Stimulated activated CD8-positive, alpha-beta memory T cell treated with anti-CD3 and anti-CD28 coated beads, Interleukin-12 subunit alpha, Interleukin-12 subunit beta, amount 100 ng/mL, for 4 hours (primary cell): Measurements from ENCODE around the gene SLC37A1.

Experiments
- DNase-seq: peaks from one replicate; pipeline ENCODE4 v3.0.0-alpha.2; 2020; ENCODE audit warnings: low read depth

Gene SLC37A1

DNA sequence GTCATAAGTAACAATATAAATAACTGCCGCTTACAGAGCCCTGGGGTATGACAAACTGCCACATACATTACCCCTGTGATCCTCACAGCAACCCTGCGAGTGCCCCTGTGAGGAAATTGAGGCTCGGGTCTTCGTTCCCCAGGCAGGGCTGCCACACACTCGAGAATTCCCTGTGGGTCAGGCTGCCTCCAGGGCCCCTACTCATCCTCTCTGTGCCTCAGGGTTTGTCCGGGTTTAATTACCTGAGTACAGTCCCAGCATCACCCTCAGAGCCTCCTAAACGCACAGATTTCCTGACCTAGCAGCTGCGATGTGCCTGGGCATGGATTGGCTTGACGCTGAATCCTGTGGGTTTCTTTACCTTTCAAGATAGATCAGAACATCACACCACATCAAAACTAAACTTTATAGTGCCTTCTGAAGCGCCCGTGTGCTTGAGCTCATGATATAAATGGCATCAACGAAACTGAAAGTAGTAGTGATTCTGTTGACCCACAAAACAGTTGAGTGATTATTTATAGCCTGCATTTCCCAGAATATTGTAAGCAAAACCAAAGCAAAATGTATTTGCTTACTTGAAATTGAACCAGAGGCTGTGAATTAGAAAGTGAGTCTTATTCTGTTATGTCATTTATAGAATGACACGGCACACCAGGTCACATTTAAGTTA lies 14.0 kb downstream of the SLC37A1 start:
- no peak for DNase-seq

DNA sequence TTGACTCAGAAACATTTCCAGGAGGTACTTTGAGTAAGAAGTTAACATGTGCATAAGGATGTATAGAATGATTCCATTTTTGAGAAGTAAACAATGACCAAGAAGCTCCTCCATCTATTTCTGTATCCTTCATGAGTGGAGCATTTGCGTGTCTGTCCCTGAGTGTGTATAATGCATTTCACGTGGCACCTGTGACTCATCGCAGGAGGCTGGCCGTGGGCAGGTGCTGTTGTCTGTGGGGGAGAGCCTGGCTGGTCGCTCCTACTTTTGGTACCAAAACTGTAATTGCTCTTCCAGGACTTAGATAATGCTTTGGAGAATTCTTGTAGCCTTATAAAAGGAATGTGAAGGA lies 16.5 kb downstream of the SLC37A1 start:
- no peak for DNase-seq

DNA sequence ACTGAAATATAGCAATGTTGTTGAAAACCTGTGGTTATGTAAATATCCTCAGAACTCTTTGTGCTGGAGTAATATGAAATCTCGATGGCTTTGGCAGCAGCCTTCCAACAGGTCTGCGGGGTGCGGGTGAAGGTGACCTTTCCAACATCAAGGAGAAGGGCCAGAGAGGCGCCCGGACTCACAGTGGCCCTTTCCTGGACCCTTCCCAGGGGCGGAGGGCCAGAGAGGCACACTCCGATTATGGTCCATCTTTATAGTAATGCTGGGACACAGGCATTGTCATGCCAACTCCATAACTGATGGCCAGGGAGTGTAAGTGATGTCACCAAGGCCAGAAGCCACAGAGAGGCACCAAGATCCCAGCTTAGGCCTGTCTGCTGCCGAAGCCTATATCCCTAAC lies 18.1 kb downstream of the SLC37A1 start:
- DNase-seq: no peak

DNA sequence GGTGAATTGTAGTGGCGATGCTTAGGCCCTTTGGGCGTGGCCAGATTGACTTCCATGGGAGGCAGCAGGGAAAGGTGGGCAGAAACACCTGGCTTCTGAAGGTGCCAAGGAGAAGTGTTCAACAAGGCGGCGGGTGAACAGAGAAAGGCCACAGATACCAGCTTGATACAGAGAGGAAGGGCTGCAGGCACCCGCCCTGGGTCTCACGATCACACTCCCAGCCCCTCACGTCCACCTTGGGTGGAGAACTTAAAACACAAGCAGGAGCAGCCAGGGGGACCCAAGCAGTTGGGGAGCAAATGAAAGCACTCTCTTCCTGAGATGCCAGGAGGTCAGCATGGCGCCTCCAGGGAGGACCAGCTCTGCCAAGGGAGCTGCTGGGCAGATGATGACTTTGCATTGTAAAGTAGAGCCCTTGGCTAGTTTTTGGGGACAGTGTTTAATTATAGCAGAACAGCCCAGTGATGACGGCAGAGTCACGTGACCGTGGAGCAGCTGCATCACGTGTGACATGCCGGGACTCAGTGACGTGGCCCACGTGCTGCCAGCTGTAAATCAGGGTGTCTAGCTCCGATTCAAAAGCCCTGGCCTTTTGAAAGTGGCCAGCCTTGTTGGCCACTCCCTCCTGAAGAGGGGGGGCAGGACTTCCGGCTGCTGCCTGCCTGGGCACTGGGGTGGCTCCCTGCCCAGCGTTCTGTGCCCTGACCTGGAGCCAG lies 19.0 kb downstream of the SLC37A1 start:
- no peak for DNase-seq

DNA sequence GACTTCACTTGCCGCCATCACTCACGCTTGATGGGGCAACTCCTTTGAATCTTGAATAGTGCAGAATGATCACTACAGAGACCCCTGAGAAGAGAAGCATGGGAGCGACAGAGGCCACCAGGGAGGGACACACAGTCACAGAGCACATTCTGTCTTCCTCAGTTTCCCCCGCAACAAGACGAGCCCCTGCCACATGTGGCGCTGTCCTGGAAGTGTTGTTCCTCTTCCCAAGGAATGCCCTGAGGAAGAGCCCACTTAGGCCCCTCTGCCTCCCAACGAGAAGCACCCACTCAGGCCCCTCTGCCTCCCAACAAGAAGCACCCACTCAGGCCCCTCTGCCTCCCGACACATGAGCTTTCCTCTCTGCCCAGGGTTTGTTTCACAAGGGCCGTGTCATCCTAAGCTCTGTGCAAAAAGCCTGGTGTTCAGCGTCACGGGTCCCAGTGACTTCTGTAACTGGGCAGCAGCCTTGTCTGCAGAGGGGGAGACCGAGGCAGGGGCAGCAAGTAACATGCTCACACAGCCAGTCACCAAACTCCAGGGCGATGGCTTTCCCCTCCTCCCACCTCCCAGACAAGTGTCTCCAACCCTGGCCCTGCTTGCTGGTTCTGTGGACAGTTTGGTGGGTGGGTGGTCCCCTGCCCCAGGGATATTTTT lies 19.8 kb downstream of the SLC37A1 start:
- DNase-seq: no peak

- no peak for DNase-seq
Observed at GRCh38 chr21:42533963-42534355, 20.3 kb downstream of the SLC37A1 start.

DNA sequence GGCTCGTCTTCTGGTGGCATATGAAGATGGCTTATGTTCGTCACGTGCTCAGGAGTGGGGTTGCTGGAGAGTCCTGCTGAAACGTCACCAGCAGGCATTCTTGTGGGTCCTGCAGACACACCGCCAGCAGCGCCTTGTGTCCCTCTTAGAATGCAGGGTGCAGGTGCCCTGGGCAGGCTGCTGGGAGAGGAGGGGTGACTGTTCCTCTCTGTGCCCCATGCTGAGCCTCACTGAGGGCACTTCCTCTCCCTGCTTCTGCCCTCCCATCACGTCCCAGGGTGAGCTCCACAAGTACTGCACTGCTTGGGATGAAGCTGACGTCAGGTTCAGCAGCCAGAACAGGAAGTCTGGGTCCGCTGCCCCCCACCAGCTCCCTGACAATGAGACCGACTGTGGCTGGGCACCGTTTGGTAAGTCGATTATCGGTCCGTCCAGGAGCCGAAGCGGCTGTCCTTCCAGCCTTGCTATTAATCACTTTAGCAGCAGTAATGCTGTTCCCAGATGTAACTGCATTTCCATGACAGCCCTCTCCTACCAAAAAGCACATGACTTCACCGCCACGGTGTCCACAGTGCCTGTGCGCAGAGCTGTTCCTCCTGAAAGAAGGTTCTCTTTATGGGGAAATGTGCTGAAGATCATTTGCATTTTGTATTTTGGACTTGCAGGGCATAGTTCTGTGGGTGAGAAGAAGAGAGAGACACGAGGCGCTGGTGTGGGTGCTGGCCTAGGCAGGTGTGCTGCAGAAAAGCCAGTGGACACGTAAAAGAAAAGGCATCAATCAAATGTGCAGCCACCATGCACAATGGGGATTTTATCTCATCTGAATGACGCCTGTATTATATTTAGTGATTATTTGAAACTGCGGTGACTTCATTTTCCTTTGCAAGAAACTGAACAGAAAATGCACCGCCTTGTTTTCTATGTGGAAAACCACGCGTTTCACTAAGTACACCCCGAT lies 21.0 kb downstream of the SLC37A1 start:
- DNase-seq: no peak

DNA sequence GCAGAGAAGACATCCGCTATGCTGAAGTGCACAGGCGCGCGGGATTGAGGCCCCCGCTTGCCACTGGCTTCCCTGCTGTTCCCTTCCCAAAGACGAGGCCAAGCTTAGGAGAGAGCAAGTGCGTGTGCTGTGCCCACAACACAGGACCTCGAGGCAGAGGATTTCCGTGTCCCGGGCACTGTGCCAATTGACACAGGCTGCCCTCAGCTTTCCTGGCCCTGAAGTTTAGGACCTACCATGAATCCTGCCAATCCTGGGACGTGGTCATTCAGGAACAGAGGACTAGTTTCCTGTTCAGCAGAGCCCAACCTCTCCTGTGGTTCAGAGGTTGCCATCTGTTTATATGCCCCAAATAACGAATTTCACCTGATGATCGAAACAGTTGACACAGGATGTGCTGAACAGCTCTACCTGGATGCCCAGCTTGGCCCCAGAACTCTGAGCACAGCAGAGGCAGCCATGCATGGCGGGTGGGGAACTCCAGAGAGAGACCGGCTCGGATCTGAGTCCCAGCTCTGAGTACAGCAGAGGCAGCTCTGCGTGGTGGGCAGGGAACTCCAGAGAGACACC lies 22.0 kb downstream of the SLC37A1 start:
- no peak for DNase-seq

DNA sequence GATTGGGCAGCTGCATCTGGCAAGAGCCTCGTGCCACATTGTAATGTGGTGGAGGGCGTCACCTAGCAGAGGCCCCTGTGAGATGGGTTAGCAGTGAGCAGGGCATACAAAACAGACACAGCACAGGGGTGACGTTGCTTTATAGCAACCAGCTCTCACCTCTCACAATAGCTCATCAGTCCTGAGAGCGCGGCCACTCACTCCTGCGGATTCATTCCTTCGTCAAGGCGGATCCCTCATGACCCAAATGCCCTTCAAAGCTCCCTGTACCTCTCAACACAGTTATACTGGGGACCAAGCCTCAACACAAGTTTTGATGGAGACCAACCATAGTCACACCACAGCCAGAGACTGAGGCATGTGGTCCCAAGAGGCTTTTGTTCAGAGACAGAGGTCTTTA lies 22.9 kb downstream of the SLC37A1 start:
- DNase-seq: no peak

- no peak for DNase-seq
Observed at GRCh38 chr21:42537106-42537742, 23.6 kb downstream of the SLC37A1 start.

GRCh38 chr21:42538479-42539275 lies 25.0 kb downstream of the SLC37A1 start:
- no peak for DNase-seq

DNA sequence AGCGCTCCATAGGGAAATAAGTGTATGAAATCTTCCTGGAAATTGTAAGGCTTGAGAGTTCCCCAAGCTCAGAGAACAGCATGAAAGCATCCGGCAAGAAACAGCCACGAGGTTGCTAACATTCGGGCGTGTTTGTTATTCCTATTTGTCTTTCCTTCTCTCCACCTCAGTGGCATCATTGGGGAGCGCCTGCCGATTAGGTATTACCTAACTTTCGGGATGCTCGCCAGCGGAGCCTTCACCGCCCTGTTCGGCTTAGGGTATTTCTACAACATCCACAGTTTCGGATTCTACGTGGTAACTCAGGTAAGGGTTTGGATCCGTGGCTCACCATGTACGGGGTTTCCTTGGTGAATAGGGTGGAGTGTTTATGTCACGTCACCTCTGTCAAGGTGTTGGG lies 25.7 kb downstream of the SLC37A1 start:
- no peak for DNase-seq

- DNase-seq: no peak
Observed at GRCh38 chr21:42539931-42540343, 26.3 kb downstream of the SLC37A1 start.

GRCh38 chr21:42540396-42540795 lies 26.7 kb downstream of the SLC37A1 start:
- no peak for DNase-seq

DNA sequence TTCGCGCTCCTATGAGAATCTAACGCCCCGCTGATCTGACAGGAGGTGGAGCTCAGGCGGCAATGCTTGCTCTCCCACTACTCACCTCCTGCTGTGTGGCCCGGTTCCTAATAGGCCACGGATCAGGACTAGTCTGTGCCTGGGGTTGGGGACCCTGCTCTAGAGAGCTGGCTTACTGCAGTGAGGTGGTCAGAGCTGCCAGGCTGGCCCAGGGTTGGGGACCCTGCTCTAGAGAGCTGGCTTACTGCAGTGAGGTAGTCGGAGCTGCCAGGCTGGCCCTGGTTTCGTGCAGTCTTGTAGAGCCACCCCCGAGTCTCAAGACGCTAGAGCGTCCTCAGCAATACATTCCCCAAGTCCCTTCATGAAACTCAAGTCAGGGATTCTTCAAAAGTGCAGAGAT lies 27.5 kb downstream of the SLC37A1 start:
- no peak for DNase-seq

GRCh38 chr21:42541618-42542017 lies 28.0 kb downstream of the SLC37A1 start:
- no peak for DNase-seq

DNA sequence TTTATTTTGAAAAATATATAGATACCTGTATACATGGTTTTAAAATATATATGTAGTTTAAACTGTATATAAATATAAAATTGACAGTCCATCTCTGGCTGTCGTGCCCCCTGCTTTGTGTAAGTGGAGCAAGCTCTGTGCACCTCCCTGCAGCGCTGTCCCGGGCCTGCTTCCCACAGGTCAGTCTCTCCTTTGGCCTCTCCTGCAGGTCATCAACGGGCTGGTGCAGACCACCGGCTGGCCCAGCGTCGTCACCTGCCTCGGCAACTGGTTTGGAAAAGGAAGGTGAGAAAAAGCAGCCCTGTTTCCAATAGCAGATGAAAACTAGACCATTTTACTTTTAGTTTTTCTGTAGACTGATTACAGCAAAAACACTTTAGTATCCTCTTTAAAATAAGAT lies 28.5 kb downstream of the SLC37A1 start:
- no peak for DNase-seq

DNA sequence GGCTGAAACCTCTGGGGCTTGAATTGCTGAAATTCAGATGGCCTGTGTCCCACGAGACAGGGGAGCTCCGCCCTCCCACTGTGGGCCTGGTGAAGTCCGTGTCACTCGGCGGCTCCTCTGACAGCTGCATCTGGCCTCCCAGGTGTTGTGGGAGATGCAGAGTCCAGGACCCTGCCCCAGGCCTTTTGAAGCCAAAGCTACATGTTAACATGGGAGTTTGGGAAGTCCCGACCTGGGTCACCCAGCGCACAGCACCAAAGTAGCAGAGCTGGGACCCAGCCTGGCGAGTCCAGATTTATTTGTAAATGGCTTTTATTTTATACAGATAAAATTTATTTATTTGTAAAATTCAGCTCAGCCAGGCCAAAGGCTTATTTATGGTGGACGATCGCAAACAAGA lies 28.9 kb downstream of the SLC37A1 start:
- DNase-seq: no peak

DNA sequence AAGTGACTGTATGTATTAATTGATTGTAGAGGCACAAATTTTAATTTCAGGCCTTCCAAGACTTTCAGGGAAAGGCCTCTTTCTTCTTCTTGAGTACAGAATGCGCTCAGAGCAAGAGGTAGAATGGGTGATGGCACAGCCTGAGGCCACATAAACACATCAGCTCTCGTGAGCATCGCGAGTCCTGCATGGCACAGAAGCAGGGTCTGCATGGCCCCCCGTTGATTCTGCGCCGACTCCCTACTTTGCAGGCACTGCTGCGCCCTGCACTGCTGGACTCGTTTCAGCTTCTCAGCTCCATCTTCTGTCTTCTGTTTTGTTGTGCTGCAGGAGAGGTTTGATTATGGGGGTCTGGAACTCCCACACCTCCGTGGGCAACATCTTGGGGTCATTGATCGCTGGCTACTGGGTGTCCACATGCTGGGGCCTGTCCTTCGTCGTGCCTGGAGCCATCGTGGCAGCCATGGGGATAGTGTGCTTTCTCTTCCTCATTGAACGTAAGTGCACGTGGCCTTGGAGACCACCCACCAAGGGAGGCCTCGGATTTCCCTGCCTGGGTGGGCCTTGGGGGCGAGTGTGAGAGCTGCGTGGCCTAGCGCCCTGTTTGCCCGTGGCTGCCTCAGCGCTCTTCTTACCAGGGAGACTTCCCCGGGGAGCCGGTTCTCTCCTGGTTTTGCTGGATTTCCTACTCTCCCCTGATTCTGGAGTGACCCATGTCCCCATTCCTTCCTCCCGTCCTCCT lies 29.6 kb downstream of the SLC37A1 start:
- no peak for DNase-seq

GRCh38 chr21:42544544-42544943 lies 30.9 kb downstream of the SLC37A1 start:
- no peak for DNase-seq
